ENCODE data around the gene KCNQ2.

- no peak for TF ChIP-seq CTCF (IDR thresholded peaks at IDR 0.05; ENCODE audit: insufficient read depth, low read length, poor library complexity, severe bottlenecking)
- no peak for TF ChIP-seq EZH2phosphoT487 (conservative IDR thresholded peaks at IDR 0.05; ENCODE audit: low read length)
Observed at GRCh38 chr20:63462244-63462643, 10.2 kb downstream of the KCNQ2 start.

Data from SU-DHL-6 (cell line).